ENCODE data around the gene STRC.
"Not testable (repeated sequence)": the region's sequence is repeated elsewhere in the genome, so short reads cannot be mapped to it uniquely, and the experiment has no call there.

- TF ChIP-seq CTCF (IDR thresholded peaks at IDR 0.05; ENCODE audit: insufficient read depth, low read length, poor library complexity, severe bottlenecking); EZH2phosphoT487 (conservative IDR thresholded peaks at IDR 0.05; ENCODE audit: low read length): not testable (repeated sequence)
Observed at GRCh38 chr15:43649430-43649926, 30.9 kb upstream of the STRC start.
